Spleen (tissue), 7 donors: ENCODE results near the gene LBR.

Experiments
- CTCF ChIP-seq, 11 experiments: fragments of 200-600 bp in 7 of 11; fragments of 450-650 bp in 4 of 11; sonication (generic) in 4 of 11; IDR thresholded peaks in 8 of 11; conservative IDR thresholded peaks in 3 of 11; 1 replicate in 7 of 11; 2 replicates in 4 of 11; pipeline versions ENCODE4 v1.4.0 to v1.8.0; 2016 to 2021; ENCODE audit warnings: antibody characterized with exemption in 11 of 11, inconsistent platforms in 4 of 11, mild to moderate bottlenecking in 1 of 11
- POLR2AphosphoS5 ChIP-seq, 3 donors: sonication (generic); formaldehyde crosslinking; IDR thresholded peaks; one replicate each; pipeline ENCODE4 v1.5.1; 2017; ENCODE audit warnings: antibody characterized with exemption in 3 of 3
- donor health status: DM: no; HTN: no; CAD: no; lungs with moderate emphysema.
- donor health status: DM: no; HTN: no; CAD: no.
- donor health status: DM: no; HTN: no; CAD: no.

- no peak for TF ChIP-seq CTCF (IDR thresholded peaks at IDR 0.05 in 8 of 11, conservative IDR thresholded peaks at IDR 0.05 in 3 of 11)
- TF ChIP-seq POLR2AphosphoS5 (IDR thresholded peaks at IDR 0.05), result no peak
These were observed 41.2 kb upstream of the LBR start for GRCh38 chr1:225469051-225469450.
